ENCODE data around the gene HOXA3.

DNA sequence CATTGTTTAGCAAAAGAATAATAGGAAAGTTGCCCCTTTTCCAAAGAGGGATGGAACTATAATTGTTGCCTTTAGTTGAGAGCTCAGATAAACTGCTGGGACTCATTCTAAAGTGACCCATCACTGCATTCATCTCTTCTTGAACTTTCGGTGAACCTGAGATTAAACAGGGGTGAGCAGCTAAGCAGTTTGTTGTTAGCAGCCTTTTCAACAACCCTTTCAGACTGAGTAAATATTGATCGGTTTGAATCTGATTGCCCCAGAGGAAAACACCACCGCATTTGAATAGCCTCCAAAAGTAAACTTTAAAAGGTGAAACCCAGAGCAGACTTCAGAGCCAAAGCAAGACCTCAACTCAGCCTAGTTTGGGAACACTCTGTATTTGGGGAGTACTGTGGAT is 61.3 kb downstream of the HOXA3 start:
- TF ChIP-seq CTCF (IDR thresholded peaks at IDR 0.05; ENCODE audit: low read depth, low read length, poor library complexity, severe bottlenecking): no peak
- no peak for TF ChIP-seq EZH2phosphoT487 (IDR thresholded peaks at IDR 0.05; ENCODE audit: borderline replicate concordance, low read length)

Data from DOHH2 (cell line).